HepG2 (cell line): ENCODE measurements around the gene CKAP2. TPM values are rescaled to one million over a fixed set of nuclear protein-coding genes. Genes with fewer than 3 reads are reported as not detected.

Source experiments
- EEA1 ChIP-seq: sonication (generic); formaldehyde crosslinking; IDR thresholded peaks from 2 replicates; pipeline ENCODE4 v1.5.1; 2020; ENCODE audit warnings: mild to moderate bottlenecking, missing genetic modification reagents, borderline replicate concordance
- ELF3 ChIP-seq: IDR thresholded peaks from 2 replicates; pipeline ENCODE4 v1.6.1; 2016; ENCODE audit warnings: missing genetic modification reagents, missing compliant biosample characterization
- KAT8 ChIP-seq: IDR thresholded peaks from 2 replicates; pipeline ENCODE4 v1.6.1; 2016; ENCODE audit warnings: missing genetic modification reagents, missing compliant biosample characterization
- MAFK ChIP-seq, 2 experiments: IDR thresholded peaks in 1 of 2; conservative IDR thresholded peaks in 1 of 2; 2 replicates each; pipeline ENCODE4 v1.6.1; 2011; ENCODE audit warnings: improper control_type of control experiment in 2 of 2, low read length in 2 of 2
- NFE2L1 ChIP-seq: sonication (generic); formaldehyde crosslinking; IDR thresholded peaks from 2 replicates; pipeline ENCODE4 v1.4.0; 2020; ENCODE audit warnings: missing genetic modification reagents, mild to moderate bottlenecking, borderline replicate concordance
- NR2F2 ChIP-seq: IDR thresholded peaks from 2 replicates; pipeline ENCODE4 v1.6.1; 2012; ENCODE audit warnings: low read depth, inconsistent platforms, borderline replicate concordance
- RBAK ChIP-seq: sonication (generic); formaldehyde crosslinking; IDR thresholded peaks from 2 replicates; pipeline ENCODE4 v1.5.1; 2020; ENCODE audit warnings: mild to moderate bottlenecking, missing genetic modification reagents
- RBM22 ChIP-seq: fragments of 200-400 bp; formaldehyde crosslinking; optimal IDR thresholded peaks from 2 replicates; pipeline ENCODE3; 2017; ENCODE audit warnings: mild to moderate bottlenecking, low read length, moderate library complexity
- TCF7L2 ChIP-seq: IDR thresholded peaks from 2 replicates; pipeline ENCODE4 v1.6.1; 2011; ENCODE audit warnings: mild to moderate bottlenecking, low read depth, low read length, moderate library complexity
- XBP1 ChIP-seq: sonication (generic); formaldehyde crosslinking; IDR thresholded peaks from 2 replicates; pipeline ENCODE4 v1.5.0; 2020; ENCODE audit warnings: missing genetic modification reagents
- ZBTB46 ChIP-seq: sonication (generic); formaldehyde crosslinking; IDR thresholded peaks from 2 replicates; pipeline ENCODE4 v1.4.0; 2020; ENCODE audit warnings: mild to moderate bottlenecking, missing genetic modification reagents, borderline replicate concordance
- ZGPAT ChIP-seq: IDR thresholded peaks from 2 replicates; pipeline ENCODE4 v1.6.1; 2016; ENCODE audit warnings: mild to moderate bottlenecking
- ZNF343 ChIP-seq: sonication (generic); formaldehyde crosslinking; IDR thresholded peaks from 2 replicates; pipeline ENCODE4 v1.4.0; 2020; ENCODE audit warnings: mild to moderate bottlenecking, missing genetic modification reagents
- ZNF446 ChIP-seq: sonication (generic); formaldehyde crosslinking; IDR thresholded peaks from 2 replicates; pipeline ENCODE4 v1.5.0; 2020; ENCODE audit warnings: mild to moderate bottlenecking, missing genetic modification reagents
- ZNF543 ChIP-seq: sonication (generic); formaldehyde crosslinking; IDR thresholded peaks from 2 replicates; pipeline ENCODE4 v1.4.0; 2020; ENCODE audit warnings: mild to moderate bottlenecking, missing genetic modification reagents
- ZNF737 ChIP-seq: sonication (generic); formaldehyde crosslinking; IDR thresholded peaks from 2 replicates; pipeline ENCODE4 v1.5.0; 2020; ENCODE audit warnings: missing genetic modification reagents, mild to moderate bottlenecking, borderline replicate concordance
- ZNF772 ChIP-seq: sonication (generic); formaldehyde crosslinking; IDR thresholded peaks from 2 replicates; pipeline ENCODE4 v1.5.0; 2020; ENCODE audit warnings: mild to moderate bottlenecking, missing genetic modification reagents
- ZNF878 ChIP-seq: sonication (generic); formaldehyde crosslinking; IDR thresholded peaks from 2 replicates; pipeline ENCODE4 v1.8.1; 2023; ENCODE audit warnings: mild to moderate bottlenecking, missing genetic modification reagents, moderate library complexity
- polyA plus RNA-seq, 8 experiments: library from polyadenylated mRNA; depleted of rRNA in 3 of 8; stranded (reverse) in 7 of 8; unstranded in 1 of 8; fragments of >200 nt; fragmentation: Illumina TruSeq in 4 of 8; extraction: Trizol in 4 of 8; gene quantifications; 2 replicates each; pipeline versions ENCODE4 v1.2.1 to v1.2.3, GENCODE V29; 2011 to 2016; ENCODE audit warnings: low read depth in 4 of 8, missing spikeins in 1 of 8, mixed read lengths in 1 of 8; ENCODE audit not compliant: insufficient read depth in 1 of 8
- total RNA-seq, 5 experiments: library from RNA; depleted of rRNA; stranded (reverse); fragments of >200 nt; fragmentation: Illumina TruSeq; extraction: Trizol; gene quantifications; 2 replicates each; pipeline ENCODE4 v1.2.3, GENCODE V29; 2016; ENCODE audit warnings: low read depth in 1 of 5
- TF ChIP-seq, protein P1 (sequence below): sonication (generic); formaldehyde crosslinking; IDR thresholded peaks from 2 replicates; pipeline ENCODE4 v1.4.0; 2020; ENCODE audit warnings: mild to moderate bottlenecking, low read depth, missing genetic modification reagents
- TF ChIP-seq, protein P2 (sequence below): sonication (generic); formaldehyde crosslinking; IDR thresholded peaks from 2 replicates; pipeline ENCODE4 v1.8.1; 2023; ENCODE audit warnings: mild to moderate bottlenecking, missing genetic modification reagents, borderline replicate concordance
- TF ChIP-seq, protein P3 (sequence below): IDR thresholded peaks from 2 replicates; pipeline ENCODE4 v1.6.1; 2016; ENCODE audit warnings: low read depth, borderline replicate concordance

The CKAP2 gene
- total and polyA plus RNA-seq, 2 of the 13 experiments (the other 11 are each of a cell fraction or from before 2014, with no cell fraction given): 6.7 to 40.3 TPM

DNA sequence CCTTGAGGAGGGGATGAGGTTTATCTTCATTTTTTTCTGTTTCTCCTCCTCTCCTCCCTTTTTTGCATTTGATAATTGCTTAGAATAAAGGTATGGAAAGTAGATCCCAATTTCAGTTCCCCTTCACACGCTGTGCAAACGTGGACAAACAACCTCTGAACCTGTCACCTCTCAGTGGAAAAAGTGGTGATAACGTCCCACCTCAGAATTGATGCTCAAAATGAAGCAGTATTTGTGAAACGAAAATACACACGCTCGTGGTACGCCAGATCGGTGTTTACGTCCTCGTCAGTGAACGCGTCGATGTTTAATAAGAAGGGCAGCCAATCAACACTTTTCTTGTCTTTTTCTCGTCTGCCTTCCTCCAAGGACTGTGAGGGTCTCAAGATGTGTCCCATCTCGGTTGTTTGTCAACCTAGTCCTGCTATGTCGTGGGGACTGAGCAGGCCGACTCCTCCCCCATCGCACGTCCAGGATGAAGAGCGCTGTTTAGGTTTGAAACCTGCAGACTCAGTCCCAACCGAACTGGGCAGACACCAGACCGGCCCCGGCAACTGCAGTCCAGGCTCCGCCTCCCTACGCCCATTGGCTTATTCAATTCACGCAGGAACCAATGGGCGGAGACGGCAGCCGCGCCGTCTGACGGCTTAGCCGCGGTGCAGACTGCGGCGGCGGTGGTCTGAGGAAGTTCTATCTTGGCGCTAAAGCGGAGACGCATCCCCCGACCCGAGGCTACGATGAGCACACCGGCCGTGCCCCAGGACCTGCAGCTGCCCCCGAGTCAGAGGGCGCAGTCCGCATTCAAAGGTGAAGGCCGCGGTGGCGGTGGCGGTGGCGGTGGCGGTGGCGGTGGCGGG is at the start of gene CKAP2 (continued):
- peak; percentile 43; the same call in 1 of the 2 replicates for TF ChIP-seq ZGPAT
- TF ChIP-seq TCF7L2: no peak
- TF ChIP-seq XBP1 (CRISPR knock-in tag): no peak
- TF ChIP-seq NR2F2: no peak
- peak; percentile 20; the same call in 1 of the 2 replicates for TF ChIP-seq ELF3 (CRISPR knock-in tag)
- 0 out of 4 replicates have a peak, but pooled peaks of 1 of the 2 experiments have one; percentile 12 for TF ChIP-seq MAFK (conservative IDR thresholded peaks at IDR 0.05 in 1 of 2, IDR thresholded peaks at IDR 0.05 in 1 of 2; ENCODE audit: low read length in 2 of 2)
- no peak for TF ChIP-seq NFE2L1
- TF ChIP-seq, protein P1, sequence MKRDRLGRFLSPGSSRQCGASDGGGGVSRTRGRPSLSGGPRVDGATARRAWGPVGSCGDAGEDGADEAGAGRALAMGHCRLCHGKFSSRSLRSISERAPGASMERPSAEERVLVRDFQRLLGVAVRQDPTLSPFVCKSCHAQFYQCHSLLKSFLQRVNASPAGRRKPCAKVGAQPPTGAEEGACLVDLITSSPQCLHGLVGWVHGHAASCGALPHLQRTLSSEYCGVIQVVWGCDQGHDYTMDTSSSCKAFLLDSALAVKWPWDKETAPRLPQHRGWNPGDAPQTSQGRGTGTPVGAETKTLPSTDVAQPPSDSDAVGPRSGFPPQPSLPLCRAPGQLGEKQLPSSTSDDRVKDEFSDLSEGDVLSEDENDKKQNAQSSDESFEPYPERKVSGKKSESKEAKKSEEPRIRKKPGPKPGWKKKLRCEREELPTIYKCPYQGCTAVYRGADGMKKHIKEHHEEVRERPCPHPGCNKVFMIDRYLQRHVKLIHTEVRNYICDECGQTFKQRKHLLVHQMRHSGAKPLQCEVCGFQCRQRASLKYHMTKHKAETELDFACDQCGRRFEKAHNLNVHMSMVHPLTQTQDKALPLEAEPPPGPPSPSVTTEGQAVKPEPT: 0 out of 2 replicates have a peak, but pooled peaks have one; percentile 4
- TF ChIP-seq ZNF343 (CRISPR knock-in tag): no peak
- no peak for TF ChIP-seq ZBTB46 (CRISPR knock-in tag)
- TF ChIP-seq RBAK (CRISPR knock-in tag): no peak
- TF ChIP-seq, protein P2, sequence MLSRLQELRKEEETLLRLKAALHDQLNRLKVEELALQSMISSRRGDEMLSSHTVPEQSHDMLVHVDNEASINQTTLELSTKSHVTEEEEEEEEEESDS: peak; percentile 20; the same call in 1 of the 2 replicates
- TF ChIP-seq KAT8 (CRISPR knock-in tag): no peak; the same call in 1 of the 2 replicates
- TF ChIP-seq, protein P3, sequence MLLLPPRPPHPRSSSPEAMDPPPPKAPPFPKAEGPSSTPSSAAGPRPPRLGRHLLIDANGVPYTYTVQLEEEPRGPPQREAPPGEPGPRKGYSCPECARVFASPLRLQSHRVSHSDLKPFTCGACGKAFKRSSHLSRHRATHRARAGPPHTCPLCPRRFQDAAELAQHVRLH (CRISPR knock-in tag): no peak
- TF ChIP-seq ZNF878 (CRISPR knock-in tag): 0 out of 2 replicates have a peak, but pooled peaks have one; percentile 44
- TF ChIP-seq RBM22: no peak
- TF ChIP-seq ZNF772 (CRISPR knock-in tag): 0 out of 2 replicates have a peak, but pooled peaks have one; percentile 25
- TF ChIP-seq ZNF543 (CRISPR knock-in tag): 0 out of 2 replicates have a peak, but pooled peaks have one; percentile 58
- TF ChIP-seq ZNF737 (CRISPR knock-in tag): no peak
- TF ChIP-seq EEA1 (CRISPR knock-in tag): no peak
- no peak; the same call in 1 of the 2 replicates for TF ChIP-seq ZNF446 (CRISPR knock-in tag)
